GM04504 (cell line): ENCODE results near the gene NUDCD2.
"Not testable (repeated sequence)": the region's sequence is repeated elsewhere in the genome, so short reads cannot be mapped to it uniquely, and the experiment has no call there.

Experiments used
- DNase-seq: peaks from one replicate; pipeline ENCODE4 v3.0.0-alpha.2; 2012; ENCODE audit warnings: low read depth

The NUDCD2 gene

GRCh38 chr5:163467682-163468081, 7.8 kb upstream of the NUDCD2 start:
- no peak for DNase-seq

- no peak for DNase-seq
These were observed 3.1 kb upstream of the NUDCD2 start for GRCh38 chr5:163463063-163463435.

DNA sequence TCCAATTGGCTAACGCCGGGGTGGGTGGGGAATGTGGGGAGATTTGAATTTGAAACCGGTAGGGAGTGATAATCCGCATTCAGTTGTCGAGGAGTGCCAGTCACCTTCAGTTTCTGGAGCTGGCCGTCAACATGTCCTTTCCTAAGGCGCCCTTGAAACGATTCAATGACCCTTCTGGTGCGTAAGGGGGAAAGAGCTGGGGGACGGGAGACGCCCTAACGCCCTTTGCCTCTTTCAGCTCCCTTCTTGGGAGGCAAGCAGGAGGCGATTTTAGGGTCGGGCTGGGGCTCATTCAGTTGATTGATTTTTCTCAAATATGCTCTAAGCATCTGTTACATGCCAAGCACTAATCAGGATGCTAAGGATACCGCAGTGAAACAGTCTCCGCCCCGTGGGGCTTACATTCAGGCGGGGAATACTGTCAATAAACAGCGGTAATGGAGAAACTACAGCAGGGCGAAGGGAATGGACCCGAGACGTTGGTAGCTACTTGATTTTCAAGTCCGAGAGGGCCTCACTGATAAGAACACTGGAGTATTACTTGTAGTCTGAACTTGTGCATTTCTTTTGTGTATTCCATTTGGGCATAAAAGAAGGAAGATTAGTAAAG, 765 bp upstream of the NUDCD2 start, which contains the start of gene HMMR:
Gene HMMR (plus strand): TSS at position 71 of the 610 bp plus-strand sequence. CDS start 61 bp downstream, at position 132.
- DNase-seq: no peak

- no peak for DNase-seq
These were observed 462 bp downstream of the NUDCD2 start for GRCh38 chr5:163459462-163459818.

GRCh38 chr5:163458778-163459385, 1.0 kb downstream of the NUDCD2 start:
- DNase-seq: no peak

GRCh38 chr5:163456840-163457239, 3.1 kb downstream of the NUDCD2 start:
- DNase-seq: no peak

DNA sequence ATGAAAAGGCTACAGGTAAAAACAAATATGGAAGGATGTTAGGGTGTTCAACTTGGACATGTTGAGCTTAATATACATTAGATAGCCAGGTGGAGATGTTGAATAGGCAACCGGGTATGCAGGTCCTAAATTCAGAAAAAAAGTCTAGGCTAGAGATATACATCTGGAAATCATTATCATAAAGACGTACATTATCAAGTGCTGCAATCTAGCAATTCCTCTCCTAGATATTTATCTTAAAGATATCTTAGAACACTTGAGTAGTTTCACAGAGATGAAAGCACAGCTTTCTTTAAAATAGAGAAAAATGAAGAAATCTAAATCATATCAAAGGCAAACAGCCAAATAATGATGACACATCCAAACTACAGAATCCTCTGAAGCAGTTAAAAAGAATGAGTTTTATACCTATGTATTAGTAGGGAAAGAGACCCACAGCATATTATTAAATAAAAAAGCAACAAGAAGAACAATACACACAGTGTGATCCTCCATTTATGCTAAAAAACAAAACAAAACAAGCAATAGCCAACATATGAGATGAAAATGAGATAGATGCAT, 3.8 kb downstream of the NUDCD2 start:
- DNase-seq: no peak

DNA sequence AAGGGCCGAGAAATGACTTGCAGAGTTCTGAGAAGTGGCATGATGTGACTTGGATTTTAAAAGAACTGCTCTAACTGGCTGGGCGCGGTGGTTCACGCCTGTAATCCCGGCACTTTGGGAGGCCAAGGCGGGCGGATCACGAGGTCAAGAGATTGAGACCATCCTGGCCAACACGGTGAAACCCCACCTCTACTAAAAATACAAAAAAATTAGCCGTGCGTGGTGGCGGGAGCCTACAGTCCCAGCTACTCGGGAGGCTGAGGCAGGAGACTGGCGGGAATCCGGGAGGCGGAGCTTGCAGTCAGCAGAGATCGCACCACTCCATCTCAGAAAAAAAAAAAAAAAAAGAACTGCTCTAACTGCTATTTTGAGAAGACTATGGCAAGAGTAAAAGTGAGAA, 4.5 kb downstream of the NUDCD2 start:
- DNase-seq: not testable (repeated sequence)

DNA sequence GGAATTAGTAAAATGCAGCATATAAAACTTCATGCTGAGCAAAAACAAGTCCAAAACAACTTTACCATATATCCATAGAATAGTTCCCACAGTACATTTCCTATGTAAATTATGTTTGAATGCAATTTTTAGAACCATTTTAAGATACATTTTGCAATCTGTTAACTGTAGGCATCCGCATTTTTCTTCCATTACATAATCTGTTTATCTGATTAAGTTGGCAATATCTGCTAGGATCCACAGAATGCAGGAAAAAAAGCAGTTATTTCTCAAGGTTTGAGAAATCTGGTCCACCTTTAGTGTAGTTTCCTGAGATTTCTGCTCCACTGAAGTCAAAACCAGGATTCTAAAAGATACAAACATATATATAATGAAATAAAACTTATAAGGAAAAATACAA, 6.2 kb downstream of the NUDCD2 start:
- no peak for DNase-seq

DNA sequence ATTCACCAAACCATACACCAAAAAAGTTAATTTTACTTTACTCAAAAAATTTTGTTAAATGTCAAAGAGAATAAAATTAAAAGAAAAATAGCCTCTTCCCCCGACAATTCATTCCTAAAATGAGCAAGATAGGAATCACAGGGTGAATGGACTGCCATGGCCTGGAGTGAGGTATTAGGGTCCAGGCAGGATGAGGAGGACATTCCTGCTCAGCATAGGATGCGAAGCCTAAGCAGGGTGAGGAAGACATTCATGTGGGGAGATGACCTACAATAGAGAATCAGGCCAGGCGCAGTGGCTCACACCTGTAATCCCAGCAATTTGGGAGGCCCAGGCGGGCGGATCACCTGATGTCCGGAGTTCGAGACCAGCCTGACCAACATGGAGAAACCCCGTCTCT, 8.4 kb downstream of the NUDCD2 start:
- no peak for DNase-seq

- DNase-seq: no peak
These were observed 11.4 kb downstream of the NUDCD2 start for GRCh38 chr5:163448491-163448890.

- DNase-seq: no peak
These were observed 12.0 kb downstream of the NUDCD2 start for GRCh38 chr5:163447875-163448274.

- no peak for DNase-seq
These were observed 12.7 kb downstream of the NUDCD2 start for GRCh38 chr5:163447191-163447590.

DNA sequence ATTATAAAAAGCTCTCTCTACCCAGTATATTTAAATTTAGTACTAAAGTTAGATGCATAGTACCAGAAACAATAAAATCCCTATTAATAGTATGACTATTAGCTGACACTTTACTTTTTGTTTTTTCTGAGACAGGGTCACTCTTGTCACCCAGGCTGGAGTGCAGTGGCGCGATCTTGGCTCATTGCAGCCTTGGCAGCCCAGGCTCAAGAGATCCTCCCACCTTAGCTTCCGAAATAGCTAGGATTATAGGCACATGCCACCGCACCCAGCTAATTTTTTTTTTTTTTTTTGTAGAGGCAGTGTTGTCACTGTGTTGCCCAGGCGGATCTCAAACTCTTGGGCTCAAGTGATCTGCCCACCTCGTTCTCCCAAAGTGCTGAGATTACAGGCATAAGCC, 14.6 kb downstream of the NUDCD2 start:
- no peak for DNase-seq

- no peak for DNase-seq
These were observed 15.4 kb downstream of the NUDCD2 start for GRCh38 chr5:163444526-163444925.

DNA sequence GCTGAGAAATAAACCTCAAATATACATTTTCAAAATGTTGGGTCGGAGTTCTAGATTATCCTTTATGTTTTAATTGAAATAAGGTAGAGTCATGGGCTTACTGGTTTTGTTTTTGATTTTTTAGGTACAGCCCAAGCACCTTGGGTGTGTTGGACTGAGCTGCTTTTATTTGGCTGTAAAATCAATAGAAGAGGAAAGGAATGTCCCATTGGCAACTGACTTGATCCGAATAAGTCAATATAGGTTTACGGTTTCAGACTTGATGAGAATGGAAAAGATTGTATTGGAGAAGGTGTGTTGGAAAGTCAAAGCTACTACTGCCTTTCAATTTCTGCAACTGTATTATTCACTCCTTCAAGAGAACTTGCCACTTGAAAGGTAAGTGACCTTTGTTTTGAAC, 18.9 kb downstream of the NUDCD2 start:
- no peak for DNase-seq

- DNase-seq: no peak
These were observed 20.8 kb downstream of the NUDCD2 start for GRCh38 chr5:163439092-163439425.

- DNase-seq: peak; percentile 91
These were observed 22.4 kb downstream of the NUDCD2 start, which contains the start of gene CCNG1 for GRCh38 chr5:163437309-163438182. Gene CCNG1, plus strand, starts transcription at chr5:163437595. Its CDS starts 1,662 bp downstream, at chr5:163439257.

DNA sequence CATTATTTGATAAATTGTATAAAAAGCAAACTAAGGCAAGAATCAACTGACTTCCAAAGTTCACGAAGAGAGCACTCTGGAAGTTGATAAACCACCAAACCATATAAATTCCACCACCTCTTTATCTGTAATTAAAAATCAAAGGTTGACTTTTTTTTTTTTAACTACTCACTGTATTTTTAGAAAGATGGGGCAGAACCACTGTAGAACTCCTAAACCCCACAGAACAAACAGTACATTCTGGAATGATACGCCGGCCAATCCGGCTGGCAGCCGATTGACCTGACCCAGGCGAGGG, 22.9 kb downstream of the NUDCD2 start:
- no peak for DNase-seq

DNA sequence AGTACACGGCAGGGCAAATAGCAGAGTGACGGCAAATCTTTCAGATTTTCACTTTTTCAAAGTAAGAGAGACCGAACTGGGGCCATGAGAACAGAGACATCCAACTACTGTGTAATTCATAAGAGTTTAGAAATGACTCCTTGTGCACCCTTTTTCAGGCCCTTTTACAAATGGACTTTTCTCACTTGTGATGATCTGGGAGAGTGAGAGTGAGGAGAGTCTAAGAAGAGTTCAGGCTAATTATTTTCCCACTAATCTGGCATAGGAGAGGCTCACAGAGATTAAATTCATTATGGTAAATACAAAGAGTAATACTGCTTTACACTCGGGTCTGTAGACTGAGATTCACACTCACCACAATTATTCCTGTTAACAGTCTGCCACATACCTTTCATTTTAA, 23.4 kb downstream of the NUDCD2 start:
- no peak for DNase-seq

- no peak for DNase-seq
These were observed 25.5 kb downstream of the NUDCD2 start for GRCh38 chr5:163434401-163434866.

GRCh38 chr5:163433271-163433670, 26.6 kb downstream of the NUDCD2 start:
- no peak for DNase-seq

GRCh38 chr5:163432544-163432943, 27.4 kb downstream of the NUDCD2 start:
- DNase-seq: no peak
